IPS-15b (cell line): ENCODE data around the gene RAB35.

Experiments
- H3K27me3 ChIP-seq: one replicate; pipeline ENCODE4 v1.6.1; 2013; ENCODE audit warnings: low read length; ENCODE audit not compliant: control insufficient read depth, insufficient read depth
- H3K36me3 ChIP-seq: one replicate; pipeline ENCODE4 v1.6.1; 2013; ENCODE audit warnings: low read length; ENCODE audit not compliant: control insufficient read depth, insufficient read depth
- H3K4me1 ChIP-seq: one replicate; pipeline ENCODE4 v1.6.1; 2013; ENCODE audit warnings: mild to moderate bottlenecking, low read length; ENCODE audit not compliant: control insufficient read depth, insufficient read depth
- H3K4me3 ChIP-seq: one replicate; pipeline ENCODE4 v1.5.1; 2013; ENCODE audit warnings: low read depth, low read length
- H3K9ac ChIP-seq: one replicate; pipeline ENCODE4 v1.6.1; 2013; ENCODE audit warnings: low read depth, mild to moderate bottlenecking, low read length
- H3K9me3 ChIP-seq: one replicate; pipeline ENCODE4 v1.6.1; 2013; ENCODE audit warnings: mild to moderate bottlenecking, low read length; ENCODE audit not compliant: control insufficient read depth, insufficient read depth

The RAB35 gene

GRCh38 chr12:120101182-120101581 is 15.4 kb downstream of the RAB35 start:
- peaks cover 6% of the 10 kb centered on the region for H3K4me1 ChIP-seq
- no peak overlapping the region for H3K4me3 ChIP-seq
- H3K9ac ChIP-seq = no peak overlapping the region
- no peaks in the 10 kb centered on the region for H3K9me3 ChIP-seq
- H3K27me3 ChIP-seq = no peaks in the 10 kb centered on the region
- H3K36me3 ChIP-seq = peaks cover 38% of the 10 kb centered on the region

GRCh38 chr12:120100630-120101029 is 15.9 kb downstream of the RAB35 start:
- no peaks in the 10 kb centered on the region for H3K27me3 ChIP-seq
- no peak overlapping the region for H3K9ac ChIP-seq
- H3K4me3 ChIP-seq = no peak overlapping the region
- peaks cover 6% of the 10 kb centered on the region for H3K4me1 ChIP-seq
- H3K9me3 ChIP-seq = no peaks in the 10 kb centered on the region
- peaks cover 38% of the 10 kb centered on the region for H3K36me3 ChIP-seq

DNA sequence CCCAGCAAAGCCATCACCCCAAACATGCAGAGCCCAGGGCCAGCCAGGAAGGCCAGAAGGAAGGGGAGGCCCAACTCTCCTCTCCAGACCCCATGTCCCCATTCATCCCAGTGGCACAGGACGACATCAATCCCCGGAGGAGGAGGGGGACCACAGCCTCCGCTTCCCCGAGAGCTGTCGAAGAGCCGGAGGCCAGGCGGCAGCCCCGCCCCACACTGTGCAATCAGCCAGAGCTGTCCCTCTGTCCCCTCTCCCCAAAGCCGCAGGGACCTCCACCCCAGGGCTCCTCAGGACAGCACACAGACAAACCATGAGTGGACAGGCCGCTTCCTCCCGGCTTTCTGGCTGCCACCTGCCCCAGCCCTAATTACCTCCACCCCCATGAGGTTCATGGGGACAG is 16.8 kb downstream of the RAB35 start:
- Histone ChIP-seq H3K36me3 (peaks cover 38% of the 10 kb centered on the region), H3K4me3 (no peak overlapping the region), H3K9ac (no peak overlapping the region), H3K9me3 (no peaks in the 10 kb centered on the region), H3K27me3 (no peaks in the 10 kb centered on the region), H3K4me1 (peaks cover under 1% of the 10 kb centered on the region)

DNA sequence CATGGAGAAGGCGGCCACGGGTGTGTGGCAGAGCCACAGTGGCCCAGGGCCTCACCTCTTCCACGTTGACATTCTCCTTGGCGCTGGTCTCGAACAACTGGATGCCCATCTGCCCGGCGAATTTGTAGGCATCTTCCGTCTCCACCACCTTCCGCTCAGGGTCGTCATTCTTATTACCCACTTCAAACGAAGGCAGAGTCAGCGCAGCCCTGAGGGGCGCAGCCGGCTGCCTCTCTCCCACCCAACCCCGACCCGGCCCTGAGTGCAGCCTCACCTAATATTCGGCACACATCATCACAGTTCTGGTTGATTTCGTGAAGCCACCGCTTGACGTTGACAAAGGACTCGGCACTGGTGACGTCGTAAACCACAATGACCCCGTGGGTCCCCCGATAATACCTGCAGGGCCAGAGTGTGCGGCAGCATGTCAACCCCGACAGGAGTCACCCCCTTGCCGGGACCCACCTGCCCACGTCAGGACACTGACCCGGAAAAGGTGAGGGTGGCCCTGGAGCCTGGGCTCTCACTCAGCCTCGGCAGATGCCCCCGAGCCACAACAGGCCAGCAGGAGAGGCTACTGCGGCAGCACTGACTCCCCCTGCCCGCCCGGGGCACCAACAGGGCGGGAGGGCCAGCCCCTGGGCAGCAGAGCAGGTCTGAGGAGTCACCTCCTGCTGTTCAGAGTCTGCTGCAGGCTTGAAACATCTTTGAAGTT is 17.6 kb downstream of the RAB35 start:
- no peaks in the 10 kb centered on the region for H3K9me3 ChIP-seq
- H3K4me1 ChIP-seq = peaks cover 3% of the 10 kb centered on the region
- no peak overlapping the region for H3K4me3 ChIP-seq
- H3K27me3 ChIP-seq = no peaks in the 10 kb centered on the region
- no peak overlapping the region for H3K9ac ChIP-seq
- H3K36me3 ChIP-seq = peaks cover 37% of the 10 kb centered on the region

DNA sequence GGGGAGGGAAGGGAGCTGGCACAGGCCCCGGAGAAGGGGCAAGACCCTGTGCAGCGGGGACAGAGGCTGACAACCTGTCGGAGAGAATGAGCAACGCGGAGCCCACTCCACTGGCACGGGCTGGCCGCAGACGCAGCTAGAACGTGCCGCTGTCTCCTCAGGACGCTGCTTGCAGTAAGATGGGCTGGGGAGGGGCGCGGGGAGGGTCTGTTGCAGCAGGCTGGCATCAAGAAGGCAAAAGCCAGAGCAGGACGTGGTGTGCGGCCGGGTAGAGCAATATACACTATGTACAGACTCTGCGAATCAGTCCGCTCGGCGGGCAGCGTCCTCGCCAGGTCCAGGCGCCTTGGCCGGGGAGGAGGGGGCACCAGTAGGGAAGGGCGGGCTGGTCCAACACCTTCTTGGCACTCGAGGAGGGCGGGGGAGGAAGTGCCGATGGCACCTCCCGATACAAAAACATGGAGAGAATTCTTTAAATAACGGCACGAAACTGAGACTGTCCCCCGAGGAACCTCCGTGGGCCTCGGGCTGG is 19.8 kb downstream of the RAB35 start:
- Histone ChIP-seq H3K4me1 (peaks cover 3% of the 10 kb centered on the region), H3K4me3 (no peak overlapping the region), H3K9ac (no peak overlapping the region), H3K9me3 (no peaks in the 10 kb centered on the region), H3K36me3 (peaks cover 27% of the 10 kb centered on the region), H3K27me3 (no peaks in the 10 kb centered on the region)

GRCh38 chr12:120095736-120096135 is 20.8 kb downstream of the RAB35 start:
- H3K9me3 ChIP-seq = no peaks in the 10 kb centered on the region
- no peak overlapping the region for H3K9ac ChIP-seq
- peaks cover 3% of the 10 kb centered on the region for H3K4me1 ChIP-seq
- peaks cover 25% of the 10 kb centered on the region for H3K36me3 ChIP-seq
- H3K27me3 ChIP-seq = no peaks in the 10 kb centered on the region
- H3K4me3 ChIP-seq = no peak overlapping the region

DNA sequence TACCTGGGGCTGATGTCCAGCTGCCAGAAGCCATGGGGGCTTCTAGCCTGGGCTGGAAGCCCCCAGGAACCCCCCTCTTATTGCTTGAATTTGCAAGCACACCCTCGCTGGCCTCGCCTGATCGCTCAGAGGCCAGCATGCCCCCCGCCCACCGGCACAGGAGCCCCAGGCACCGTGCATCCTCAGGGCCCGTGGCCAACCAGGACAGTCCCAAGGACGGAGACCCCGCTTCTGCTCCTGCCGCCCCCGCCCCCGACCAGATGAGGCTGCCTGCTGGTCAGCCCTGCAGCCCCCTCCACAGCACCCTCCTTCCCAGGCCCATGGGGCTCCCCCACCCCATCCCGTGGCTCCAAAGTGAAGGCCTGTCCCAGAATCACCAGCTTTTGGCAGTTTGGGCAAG is 21.2 kb downstream of the RAB35 start:
- H3K4me1 ChIP-seq = peaks cover 3% of the 10 kb centered on the region
- no peaks in the 10 kb centered on the region for H3K9me3 ChIP-seq
- H3K9ac ChIP-seq = no peak overlapping the region
- H3K36me3 ChIP-seq = peaks cover 22% of the 10 kb centered on the region
- no peak overlapping the region for H3K4me3 ChIP-seq
- no peaks in the 10 kb centered on the region for H3K27me3 ChIP-seq

DNA sequence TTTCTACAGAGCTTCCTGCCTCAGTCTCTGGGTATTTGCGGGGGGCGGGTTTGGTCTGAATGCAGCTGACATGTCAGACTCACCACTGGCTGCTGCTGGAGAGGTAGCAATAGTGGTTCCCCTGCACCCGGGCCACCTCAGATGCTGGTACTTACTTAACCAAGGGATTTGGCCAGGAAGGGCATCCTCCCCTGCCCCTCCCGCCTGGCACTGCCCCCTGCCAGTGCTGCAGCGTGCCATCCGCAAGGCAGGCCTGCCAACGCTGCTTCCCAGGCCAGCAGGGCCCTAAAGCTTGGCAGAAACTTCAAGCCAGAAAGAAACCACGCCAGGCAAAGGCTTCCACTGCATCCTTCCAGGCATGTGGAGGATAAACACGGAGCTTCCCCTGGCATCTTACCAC is 22.1 kb downstream of the RAB35 start:
- H3K27me3 ChIP-seq = no peaks in the 10 kb centered on the region
- peaks cover 18% of the 10 kb centered on the region for H3K36me3 ChIP-seq
- peak overlapping the region; percentile 28 for H3K9ac ChIP-seq
- H3K9me3 ChIP-seq = no peaks in the 10 kb centered on the region
- peaks cover 3% of the 10 kb centered on the region for H3K4me1 ChIP-seq
- H3K4me3 ChIP-seq = no peak overlapping the region

DNA sequence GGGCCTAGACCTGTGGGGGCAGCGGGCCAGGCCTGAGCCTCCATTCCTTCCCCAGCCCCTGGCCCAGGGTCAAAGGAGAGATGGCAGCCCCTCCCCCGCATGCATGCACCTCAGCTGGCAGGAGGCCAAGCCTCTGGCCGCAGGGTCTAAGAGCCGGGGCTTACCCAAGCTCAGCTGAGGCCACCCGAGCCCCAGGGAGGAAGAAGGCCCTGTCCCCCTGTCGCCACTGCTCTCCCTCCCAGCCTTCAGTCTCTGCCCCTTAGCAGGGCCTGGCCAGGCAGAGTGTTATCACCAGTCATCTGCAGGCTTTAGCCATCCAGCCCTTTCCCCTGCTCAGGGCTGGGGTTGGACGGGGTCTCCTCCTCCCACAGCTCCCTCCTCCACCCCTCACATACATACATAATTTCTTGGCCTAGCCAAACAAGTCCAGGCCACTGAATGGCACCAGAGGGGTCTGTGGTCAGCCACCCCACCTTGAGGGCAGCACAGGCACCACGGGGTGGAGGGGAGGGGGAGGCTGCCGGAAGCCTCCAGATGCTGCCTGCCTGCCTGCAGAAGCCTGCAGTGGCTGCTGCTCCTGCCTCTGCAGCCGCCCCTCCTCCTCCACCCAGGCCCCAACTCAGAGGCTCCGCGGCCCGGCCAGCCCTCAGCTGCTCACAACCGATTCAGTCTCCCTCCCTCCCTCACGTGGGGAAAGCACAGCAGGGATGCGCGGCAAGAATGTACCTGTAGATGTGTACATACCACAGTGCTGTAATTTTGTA is 22.8 kb downstream of the RAB35 start:
- Histone ChIP-seq H3K27me3 (no peaks in the 10 kb centered on the region), H3K4me1 (peaks cover 3% of the 10 kb centered on the region), H3K36me3 (peaks cover 14% of the 10 kb centered on the region), H3K9me3 (no peaks in the 10 kb centered on the region), H3K9ac (peak overlapping the region; percentile 60), H3K4me3 (no peak overlapping the region)

DNA sequence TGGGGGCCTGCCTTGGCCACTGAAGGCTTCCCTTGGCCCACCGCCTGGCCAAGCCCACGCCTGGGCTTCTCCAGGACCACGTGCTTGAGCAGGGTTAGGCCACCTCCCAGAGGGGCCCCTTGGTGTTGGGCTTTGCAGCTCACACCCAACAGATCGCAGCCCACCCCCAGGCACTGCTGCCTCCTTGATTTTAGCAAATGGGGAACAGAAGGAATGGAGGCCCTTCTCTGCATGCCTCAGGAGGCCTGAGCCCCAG is 23.3 kb downstream of the RAB35 start:
- Histone ChIP-seq H3K4me1 (peaks cover 3% of the 10 kb centered on the region), H3K36me3 (peaks cover 9% of the 10 kb centered on the region), H3K4me3 (no peak overlapping the region), H3K9ac (peak overlapping the region; percentile 47), H3K27me3 (no peaks in the 10 kb centered on the region), H3K9me3 (no peaks in the 10 kb centered on the region)

GRCh38 chr12:120092551-120093335 is 23.8 kb downstream of the RAB35 start:
- Histone ChIP-seq H3K9me3 (no peaks in the 10 kb centered on the region), H3K27me3 (no peaks in the 10 kb centered on the region), H3K9ac (peak overlapping the region; percentile 47), H3K4me3 (no peak overlapping the region), H3K36me3 (peaks cover 6% of the 10 kb centered on the region), H3K4me1 (peaks cover 3% of the 10 kb centered on the region)
